22Rv1 (cell line): ENCODE measurements around the gene SPIN1.

ENCODE experiments used
- CTCF ChIP-seq: fragments of 450-650 bp; IDR thresholded peaks from 2 replicates; pipeline ENCODE4 v1.5.1; 2017; ENCODE audit warnings: mild to moderate bottlenecking
- ZFX ChIP-seq: fragments of 450-650 bp; IDR thresholded peaks from 2 replicates; pipeline ENCODE4 v1.6.1; 2017; ENCODE audit warnings: antibody characterized with exemption, borderline replicate concordance

DNA sequence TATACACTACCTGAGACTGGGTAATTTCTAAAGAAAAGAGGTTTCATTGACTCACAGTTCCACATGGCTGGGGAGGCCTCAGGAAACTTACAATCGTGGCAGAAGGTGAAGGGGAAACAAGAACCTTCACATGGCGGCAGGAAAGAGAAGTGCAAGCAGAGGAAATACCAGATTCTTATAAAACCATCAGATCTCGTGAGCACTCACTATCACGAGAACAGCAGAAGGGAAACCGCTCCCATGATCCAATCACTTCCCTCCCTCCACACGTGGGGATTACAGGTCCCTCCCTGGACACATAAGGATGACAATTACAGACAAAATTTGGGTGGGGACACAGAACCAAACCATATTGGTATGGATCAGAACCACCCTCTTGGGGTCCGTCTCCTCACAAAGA is 44.2 kb upstream of the SPIN1 start:
- TF ChIP-seq CTCF (no peak), ZFX (no peak)
